ENCODE measurements around the gene LSAMP. TPM values are rescaled to one million over a fixed set of nuclear protein-coding genes. Genes with fewer than 3 reads are reported as not detected.

The LSAMP gene
- polyA plus RNA-seq, 1 experiment, result 2.7 TPM

DNA sequence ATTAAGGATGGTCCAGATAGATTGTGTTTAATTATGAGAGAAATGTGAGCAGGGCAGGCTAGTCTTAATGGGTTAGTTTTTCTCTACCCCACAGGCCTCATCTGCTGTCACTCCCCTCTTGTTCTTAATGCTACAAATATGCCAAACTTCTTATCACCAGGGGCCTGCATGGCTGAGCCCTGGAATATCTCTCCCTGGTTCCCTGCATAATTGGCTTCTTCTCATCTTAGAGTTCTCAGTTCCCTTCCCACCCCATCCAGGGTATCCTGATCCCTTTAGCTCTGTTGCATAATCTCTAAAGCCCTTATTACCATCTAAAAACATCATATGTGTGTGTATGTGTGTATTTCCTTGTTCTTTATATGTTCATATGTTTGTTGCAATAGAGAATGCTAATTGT, 279.6 kb downstream of the LSAMP start:
- CTCF ChIA-PET, result no interaction called here
- DNase-seq (ENCODE audit: low read depth), result no peak
- no peaks in the 10 kb centered on the region for H3K36me3 ChIP-seq (ENCODE audit: control insufficient read depth, insufficient read depth, low read length)
- POLR2A ChIA-PET, result no interaction called here
- no peaks in the 10 kb centered on the region for H3K27me3 ChIP-seq (ENCODE audit: control insufficient read depth, insufficient read depth, low read length)
- TF ChIP-seq, protein P1, sequence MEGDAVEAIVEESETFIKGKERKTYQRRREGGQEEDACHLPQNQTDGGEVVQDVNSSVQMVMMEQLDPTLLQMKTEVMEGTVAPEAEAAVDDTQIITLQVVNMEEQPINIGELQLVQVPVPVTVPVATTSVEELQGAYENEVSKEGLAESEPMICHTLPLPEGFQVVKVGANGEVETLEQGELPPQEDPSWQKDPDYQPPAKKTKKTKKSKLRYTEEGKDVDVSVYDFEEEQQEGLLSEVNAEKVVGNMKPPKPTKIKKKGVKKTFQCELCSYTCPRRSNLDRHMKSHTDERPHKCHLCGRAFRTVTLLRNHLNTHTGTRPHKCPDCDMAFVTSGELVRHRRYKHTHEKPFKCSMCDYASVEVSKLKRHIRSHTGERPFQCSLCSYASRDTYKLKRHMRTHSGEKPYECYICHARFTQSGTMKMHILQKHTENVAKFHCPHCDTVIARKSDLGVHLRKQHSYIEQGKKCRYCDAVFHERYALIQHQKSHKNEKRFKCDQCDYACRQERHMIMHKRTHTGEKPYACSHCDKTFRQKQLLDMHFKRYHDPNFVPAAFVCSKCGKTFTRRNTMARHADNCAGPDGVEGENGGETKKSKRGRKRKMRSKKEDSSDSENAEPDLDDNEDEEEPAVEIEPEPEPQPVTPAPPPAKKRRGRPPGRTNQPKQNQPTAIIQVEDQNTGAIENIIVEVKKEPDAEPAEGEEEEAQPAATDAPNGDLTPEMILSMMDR (IDR thresholded peaks at IDR 0.05; ENCODE audit: insufficient read depth, low read depth, low read length), result no peak
- no peak overlapping the region for H3K4me3 ChIP-seq (ENCODE audit: low read depth, low read length)

DNA sequence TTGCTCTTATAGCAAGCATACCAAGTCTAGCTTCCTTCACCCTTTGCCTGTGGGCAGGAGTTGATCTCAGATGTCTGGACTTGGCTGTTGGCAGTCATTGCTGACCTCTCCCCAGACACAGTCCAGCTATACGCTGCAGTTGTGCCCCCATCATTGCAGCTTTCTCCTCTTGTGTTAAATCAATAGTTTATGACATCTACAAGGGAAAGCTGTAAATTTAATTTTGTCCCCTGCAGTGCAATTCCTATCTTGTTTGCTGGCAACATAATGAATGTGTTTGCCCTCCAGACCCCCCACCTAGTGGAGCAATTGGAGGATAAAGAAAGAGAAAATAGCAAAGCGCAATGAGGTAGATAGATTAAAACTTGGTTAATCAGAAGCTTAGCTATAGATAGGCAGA, 280.2 kb downstream of the LSAMP start:
- no peak overlapping the region for H3K4me3 ChIP-seq (ENCODE audit: low read depth, low read length)
- DNase-seq (ENCODE audit: low read depth), result no peak
- POLR2A ChIA-PET, result no interaction called here
- no peaks in the 10 kb centered on the region for H3K27me3 ChIP-seq (ENCODE audit: control insufficient read depth, insufficient read depth, low read length)
- CTCF ChIA-PET, result no interaction called here
- TF ChIP-seq, protein P1 (IDR thresholded peaks at IDR 0.05; ENCODE audit: insufficient read depth, low read depth, low read length), result no peak
- H3K36me3 ChIP-seq (ENCODE audit: control insufficient read depth, insufficient read depth, low read length), result no peaks in the 10 kb centered on the region

DNA sequence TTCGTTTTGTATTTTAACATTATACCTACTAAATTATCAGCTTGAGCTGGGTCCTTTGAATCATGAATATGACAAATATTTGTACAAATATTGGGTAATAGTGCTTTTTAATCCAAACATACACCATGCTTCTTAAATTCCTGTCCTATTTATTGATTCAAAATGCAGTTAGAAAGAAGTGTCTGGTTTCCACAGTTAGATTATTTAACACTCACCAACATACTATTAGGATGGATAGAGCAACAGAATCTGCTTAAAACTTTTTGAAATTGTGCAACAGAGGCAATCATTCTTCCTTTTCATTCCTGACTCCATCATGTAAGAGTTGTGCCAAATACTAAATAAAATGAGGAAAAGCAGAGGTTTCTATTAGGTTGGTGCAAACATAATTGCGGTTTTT, 281.2 kb downstream of the LSAMP start:
- H3K4me3 ChIP-seq (ENCODE audit: low read depth, low read length), result no peak overlapping the region
- no peaks in the 10 kb centered on the region for H3K36me3 ChIP-seq (ENCODE audit: control insufficient read depth, insufficient read depth, low read length)
- TF ChIP-seq, protein P1 (IDR thresholded peaks at IDR 0.05; ENCODE audit: insufficient read depth, low read depth, low read length), result no peak
- no peak for DNase-seq (ENCODE audit: low read depth)
- CTCF ChIA-PET, result no interaction called here
- H3K27me3 ChIP-seq (ENCODE audit: control insufficient read depth, insufficient read depth, low read length), result no peaks in the 10 kb centered on the region
- POLR2A ChIA-PET, result no interaction called here

DNA sequence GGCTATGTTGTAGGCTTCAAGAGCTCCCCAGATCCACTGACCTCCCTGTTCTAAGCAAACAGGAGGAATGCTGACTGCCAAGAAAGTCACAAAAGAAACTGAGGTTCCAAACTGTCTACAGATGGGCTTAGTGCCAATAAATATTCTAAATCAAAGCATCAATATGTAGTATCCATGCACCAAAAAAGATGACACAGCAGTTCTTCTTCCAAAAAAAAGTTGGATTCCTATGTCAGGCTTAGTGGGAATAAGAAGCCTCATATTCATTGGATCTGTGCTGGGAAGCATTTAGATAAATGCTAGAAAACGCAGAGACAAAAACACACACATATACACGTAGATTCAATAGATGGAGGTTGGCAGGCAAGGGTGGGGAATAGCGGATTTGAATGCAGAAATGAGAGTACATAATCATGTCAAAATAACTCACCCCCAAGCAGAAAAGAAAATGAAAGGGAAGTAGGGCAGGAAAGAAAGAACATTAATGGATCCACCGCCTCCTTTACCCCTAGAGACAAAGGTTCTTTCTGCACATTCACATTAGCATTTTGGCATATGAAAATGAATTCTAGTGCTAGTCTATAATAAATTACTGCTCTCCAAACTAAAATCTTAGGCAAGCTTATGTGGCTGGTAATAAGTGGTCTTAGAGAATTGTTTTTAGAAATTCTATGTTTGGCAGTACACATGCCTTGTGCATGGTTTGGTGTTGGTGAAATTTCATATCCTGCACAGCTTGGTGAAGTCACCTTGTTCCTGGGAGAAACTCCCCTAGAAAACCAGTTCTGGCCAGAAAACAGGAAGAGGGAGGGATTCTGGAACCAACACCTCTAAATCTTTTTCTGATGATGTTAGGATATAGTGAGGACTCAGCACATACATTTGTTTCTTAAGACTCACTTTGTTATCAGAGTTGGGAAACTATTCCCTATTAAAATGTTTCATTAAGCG, 283.4 kb downstream of the LSAMP start:
- Histone ChIP-seq H3K4me3 (ENCODE audit: low read depth, low read length) (no peak overlapping the region), H3K36me3 (ENCODE audit: control insufficient read depth, insufficient read depth, low read length) (no peaks in the 10 kb centered on the region), H3K27me3 (ENCODE audit: control insufficient read depth, insufficient read depth, low read length) (no peaks in the 10 kb centered on the region)
- TF ChIP-seq, protein P1 (IDR thresholded peaks at IDR 0.05; ENCODE audit: insufficient read depth, low read depth, low read length), result no peak
- ChIA-PET POLR2A (no interaction called here), CTCF (no interaction called here)
- DNase-seq (ENCODE audit: low read depth), result no peak

DNA sequence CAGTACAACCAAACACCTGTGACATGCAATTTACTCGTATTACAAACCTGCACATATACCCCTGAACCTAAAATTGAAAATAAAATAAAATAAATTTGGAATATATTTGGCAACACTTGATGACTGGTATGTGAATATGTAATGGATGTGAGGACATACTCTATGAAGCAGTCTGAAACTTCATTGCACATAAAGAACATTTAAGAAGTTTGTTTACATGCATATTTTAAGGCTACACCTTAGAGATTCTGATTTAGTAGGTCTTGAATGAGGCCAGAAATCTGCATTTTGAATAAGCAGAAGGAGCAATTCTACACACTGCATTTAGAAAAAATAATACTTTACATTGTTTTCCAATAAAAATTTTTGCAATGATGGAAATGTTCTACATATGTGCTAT, 284.7 kb downstream of the LSAMP start:
- DNase-seq (ENCODE audit: low read depth), result no peak
- TF ChIP-seq, protein P1 (IDR thresholded peaks at IDR 0.05; ENCODE audit: insufficient read depth, low read depth, low read length), result no peak
- Histone ChIP-seq H3K36me3 (ENCODE audit: control insufficient read depth, insufficient read depth, low read length) (no peaks in the 10 kb centered on the region), H3K27me3 (ENCODE audit: control insufficient read depth, insufficient read depth, low read length) (no peaks in the 10 kb centered on the region), H3K4me3 (ENCODE audit: low read depth, low read length) (no peak overlapping the region)
- ChIA-PET CTCF (no interaction called here), POLR2A (no interaction called here)
